Neuronal stem cell (in vitro differentiated cells): ENCODE results near the gene NEURL1B.

ENCODE experiments used
- DNase-seq: peaks from one replicate; pipeline ENCODE4 v3.0.0-alpha.2; 2013; ENCODE audit warnings: low spot score
- H2AFZ ChIP-seq: one replicate; pipeline ENCODE4 v1.6.1; 2013; ENCODE audit warnings: mild to moderate bottlenecking, low read length, inconsistent platforms
- H2AK5ac ChIP-seq: 2 replicates; pipeline ENCODE4 v1.6.1; 2013; ENCODE audit warnings: low read depth, mild to moderate bottlenecking, inconsistent platforms, low read length, moderate library complexity, mixed read lengths
- H2BK120ac ChIP-seq: 2 replicates; pipeline ENCODE4 v1.6.1; 2013; ENCODE audit warnings: low read depth, mild to moderate bottlenecking, inconsistent platforms, low read length, moderate library complexity, mixed read lengths
- H2BK12ac ChIP-seq: one replicate; pipeline ENCODE4 v1.6.1; 2013; ENCODE audit warnings: low read length, inconsistent platforms
- H2BK15ac ChIP-seq: 2 replicates; pipeline ENCODE4 v1.6.1; 2013; ENCODE audit warnings: mild to moderate bottlenecking, low read length, inconsistent platforms, mixed read lengths
- H2BK5ac ChIP-seq: one replicate; pipeline ENCODE4 v1.6.1; 2013; ENCODE audit warnings: inconsistent platforms, mild to moderate bottlenecking, low read length, moderate library complexity
- H3K14ac ChIP-seq: one replicate; pipeline ENCODE4 v1.6.1; 2013; ENCODE audit warnings: low read length, inconsistent platforms
- H3K18ac ChIP-seq: 2 replicates; pipeline ENCODE4 v1.6.1; 2013; ENCODE audit warnings: low read length, inconsistent platforms
- H3K23ac ChIP-seq: 2 replicates; pipeline ENCODE4 v1.6.1; 2013; ENCODE audit warnings: low read depth, mild to moderate bottlenecking, mixed read lengths, low read length, inconsistent platforms; ENCODE audit not compliant: poor library complexity
- H3K27ac ChIP-seq: replicated peaks from 3 replicates; pipeline ENCODE4 v1.5.1; 2013; ENCODE audit warnings: low read length, inconsistent platforms
- H3K27me3 ChIP-seq, 3 experiments: 2 replicates each; pipeline ENCODE4 v1.6.1; 2013; ENCODE audit warnings: low read length in 3 of 3, mild to moderate bottlenecking in 2 of 3, inconsistent platforms in 1 of 3, low read depth in 1 of 3, mixed read lengths in 1 of 3, moderate library complexity in 1 of 3; ENCODE audit not compliant: control insufficient read depth in 3 of 3, insufficient read depth in 3 of 3
- H3K36me3 ChIP-seq, 2 donors: replicated peaks in 1 of 2; 2 replicates each; pipeline ENCODE4 v1.6.1; 2013; ENCODE audit warnings: low read length in 2 of 2; ENCODE audit not compliant: control insufficient read depth in 2 of 2, insufficient read depth in 2 of 2
- H3K4ac ChIP-seq: 2 replicates; pipeline ENCODE4 v1.6.1; 2013; ENCODE audit warnings: inconsistent platforms, mild to moderate bottlenecking, low read length, moderate library complexity
- H3K4me1 ChIP-seq, 2 donors: 1 replicate in 1 of 2; 2 replicates in 1 of 2; pipeline ENCODE4 v1.6.1; 2013; ENCODE audit warnings: low read length in 2 of 2, low read depth in 1 of 2; ENCODE audit not compliant: control insufficient read depth in 2 of 2, insufficient read depth in 1 of 2
- H3K4me2 ChIP-seq: one replicate; pipeline ENCODE4 v1.6.1; 2013; ENCODE audit warnings: mild to moderate bottlenecking, low read length, inconsistent platforms; ENCODE audit not compliant: insufficient read depth, poor library complexity, severe bottlenecking
- H3K4me3 ChIP-seq, 2 donors: 2 replicates each; pipeline ENCODE4 v1.5.1; 2013; ENCODE audit warnings: low read length in 2 of 2, mild to moderate bottlenecking in 2 of 2, inconsistent platforms in 1 of 2, moderate library complexity in 1 of 2
- H3K79me1 ChIP-seq: one replicate; pipeline ENCODE4 v1.6.1; 2013; ENCODE audit warnings: low read depth, mild to moderate bottlenecking, inconsistent platforms, low read length, moderate library complexity
- H3K9ac ChIP-seq: one replicate; pipeline ENCODE4 v1.6.1; 2013; ENCODE audit warnings: mild to moderate bottlenecking, low read depth, low read length, inconsistent platforms; ENCODE audit not compliant: poor library complexity
- H3K9me3 ChIP-seq, 2 donors: replicated peaks in 1 of 2; 2 replicates each; pipeline versions ENCODE3 to v1.6.1; 2013; ENCODE audit warnings: low read length in 2 of 2, mild to moderate bottlenecking in 2 of 2, inconsistent platforms in 1 of 2, low read depth in 1 of 2, mixed read lengths in 1 of 2, moderate library complexity in 1 of 2; ENCODE audit not compliant: control insufficient read depth in 2 of 2, insufficient read depth in 1 of 2
- H4K8ac ChIP-seq: one replicate; pipeline ENCODE4 v1.6.1; 2013; ENCODE audit warnings: low read depth, mild to moderate bottlenecking, inconsistent platforms, low read length, moderate library complexity
- H4K91ac ChIP-seq: one replicate; pipeline ENCODE4 v1.6.1; 2013; ENCODE audit warnings: low read length, low read depth, mild to moderate bottlenecking, inconsistent platforms; ENCODE audit not compliant: poor library complexity
- WGBS, 2 donors: extraction: QIAGEN DNeasy Blood & Tissue Kit; methylation state at CpG; one replicate each; pipeline ENCODE4 v1.1.7; 2013; ENCODE audit warnings: missing lambda C conversion rate in 2 of 2, mixed read lengths in 1 of 2; ENCODE audit not compliant: insufficient read length in 2 of 2, insufficient replicate concordance in 1 of 2; ENCODE audit errors: extremely low coverage in 2 of 2; 5-methylcytosine and 5-hydroxymethylcytosine counted together

NEURL1B gene

GRCh38 chr5:172658961-172659501 lies 18.0 kb downstream of the NEURL1B start:
- no peak overlapping the region for H3K4ac ChIP-seq
- peaks cover 19 to 23% of the 10 kb centered on the region in 2 donors for H3K4me1 ChIP-seq
- H3K18ac ChIP-seq: peak overlapping the region; percentile 73
- peak overlapping the region; percentile 55 for H2BK15ac ChIP-seq
- H2BK5ac ChIP-seq: peak overlapping the region; percentile 77
- no peak for DNase-seq
- H3K9me3 ChIP-seq: peaks cover 3 to 15% of the 10 kb centered on the region in 2 donors
- no peak overlapping the region for H3K9ac ChIP-seq
- H4K8ac ChIP-seq: no peak overlapping the region
- no peak overlapping the region for H3K4me3 ChIP-seq
- H3K27me3 ChIP-seq: no peaks in the 10 kb centered on the region
- peak overlapping the region; percentile 93 for H2AK5ac ChIP-seq
- H3K27ac ChIP-seq: peak overlapping the region; percentile 83
- H2AFZ ChIP-seq: no peak overlapping the region
- H2BK12ac ChIP-seq: no peak overlapping the region
- WGBS, 2 donors: no CpG with 5 or more reads among the region's 7 CpGs
- H3K4me2 ChIP-seq: no peak overlapping the region
- H3K14ac ChIP-seq: no peak overlapping the region
- peaks cover 5% of the 10 kb centered on the region for H3K79me1 ChIP-seq
- H2BK120ac ChIP-seq: no peak overlapping the region
- H3K23ac ChIP-seq: no peak overlapping the region
- peaks cover 0 to 3% of the 10 kb centered on the region in 2 donors for H3K36me3 ChIP-seq
- H4K91ac ChIP-seq: no peak overlapping the region

DNA sequence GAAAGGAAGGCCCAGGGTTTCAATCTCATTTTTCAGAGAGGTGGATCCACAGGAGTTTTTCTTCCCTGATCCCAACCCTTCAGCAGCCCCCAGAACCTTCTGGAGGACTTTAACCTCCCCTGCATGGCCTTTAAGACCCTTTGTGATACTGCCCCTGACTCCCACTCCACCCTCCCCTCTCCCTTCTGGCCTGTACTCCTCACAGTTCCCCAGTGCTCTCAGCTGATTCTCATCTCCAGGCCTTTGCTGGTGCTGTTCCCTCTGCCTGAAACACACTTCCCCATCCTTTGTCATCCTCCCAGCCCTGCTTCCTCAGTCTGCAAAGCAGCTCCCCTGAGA lies 18.5 kb downstream of the NEURL1B start:
- Histone ChIP-seq H3K4me3 (peak overlapping the region in 1 of 2 donors; percentile 31), H2BK12ac (peak overlapping the region; percentile 82), H3K9ac (peak overlapping the region; percentile 72), H3K4me2 (no peak overlapping the region), H2AFZ (peak overlapping the region; percentile 79), H2BK15ac (peak overlapping the region; percentile 96), H3K4me1 (peaks cover 23% of the 10 kb centered on the region in 2 donors), H3K23ac (no peak overlapping the region), H3K79me1 (peaks cover 5% of the 10 kb centered on the region), H3K4ac (no peak overlapping the region), H3K18ac (peak overlapping the region; percentile 73), H3K9me3 (peaks cover 3 to 15% of the 10 kb centered on the region in 2 donors), H3K36me3 (peaks cover 0 to 3% of the 10 kb centered on the region in 2 donors), H2AK5ac (peak overlapping the region; percentile 93), H3K27me3 (no peaks in the 10 kb centered on the region), H4K8ac (no peak overlapping the region), H3K27ac (peak overlapping the region; percentile 83), H3K14ac (peak overlapping the region; percentile 17), H2BK120ac (peak overlapping the region; percentile 14), H4K91ac (peak overlapping the region; percentile 86), H2BK5ac (peak overlapping the region; percentile 77)
- DNase-seq: no peak

DNA sequence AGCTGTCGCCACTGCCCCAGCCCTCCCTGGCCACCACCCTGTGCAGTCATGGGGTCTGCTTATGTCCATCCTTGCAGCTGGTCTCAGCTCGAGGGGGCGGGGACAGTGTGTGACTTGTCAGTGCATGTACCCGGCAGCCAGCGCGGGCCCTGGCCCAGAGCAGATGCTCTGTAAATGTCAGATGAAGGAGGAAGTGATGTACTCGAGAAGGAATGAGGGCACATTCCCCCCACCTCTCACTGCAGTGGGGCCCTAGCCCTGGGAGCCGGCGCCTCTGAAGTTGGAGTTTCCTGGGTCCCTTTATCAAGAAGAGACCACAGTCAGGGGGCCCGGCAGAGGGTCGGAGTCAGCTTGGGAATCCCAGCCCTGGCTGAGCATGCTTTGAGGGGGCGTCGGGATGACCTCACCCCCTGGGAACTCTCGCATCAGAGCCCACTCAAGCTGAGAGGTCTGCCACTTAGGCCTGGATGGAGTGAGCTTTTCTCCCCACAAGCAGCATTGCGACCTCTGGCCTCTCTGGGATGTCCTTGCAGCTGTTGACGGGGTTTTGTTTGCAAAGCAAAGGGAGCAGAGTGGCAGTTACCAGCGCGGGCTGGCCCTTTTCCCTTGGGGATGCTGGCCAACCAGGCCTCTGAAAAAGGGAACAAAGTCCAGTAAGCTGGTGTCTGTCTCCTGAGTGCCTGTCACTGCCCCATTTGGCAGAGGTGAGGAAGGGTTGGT lies 19.0 kb downstream of the NEURL1B start:
- peak overlapping the region; percentile 17 for H3K14ac ChIP-seq
- H3K18ac ChIP-seq: peak overlapping the region; percentile 73
- H2AFZ ChIP-seq: peak overlapping the region; percentile 79
- H3K4me1 ChIP-seq: peaks cover 23% of the 10 kb centered on the region in 2 donors
- peaks cover 0 to 3% of the 10 kb centered on the region in 2 donors for H3K36me3 ChIP-seq
- peak overlapping the region; percentile 14 for H2BK120ac ChIP-seq
- DNase-seq: peak; percentile 67
- peak overlapping the region; percentile 82 for H2BK12ac ChIP-seq
- H3K9me3 ChIP-seq: peaks cover 3 to 12% of the 10 kb centered on the region in 2 donors
- peak overlapping the region; percentile 86 for H4K91ac ChIP-seq
- no peak overlapping the region for H3K4ac ChIP-seq
- H3K23ac ChIP-seq: no peak overlapping the region
- no peak overlapping the region for H4K8ac ChIP-seq
- no peaks in the 10 kb centered on the region for H3K27me3 ChIP-seq
- peak overlapping the region; percentile 83 for H3K27ac ChIP-seq
- peaks cover 5% of the 10 kb centered on the region for H3K79me1 ChIP-seq
- peak overlapping the region in 1 of 2 donors; percentile 31 for H3K4me3 ChIP-seq
- H2BK5ac ChIP-seq: peak overlapping the region; percentile 77
- H3K4me2 ChIP-seq: peak overlapping the region; percentile 38
- peak overlapping the region; percentile 72 for H3K9ac ChIP-seq
- H2BK15ac ChIP-seq: peak overlapping the region; percentile 96
- H2AK5ac ChIP-seq: peak overlapping the region; percentile 93
- WGBS, 2 donors: no CpG with 5 or more reads among the region's 18 CpGs

- peaks cover 0 to 5% of the 10 kb centered on the region in 2 donors for H3K9me3 ChIP-seq
- H3K4me2 ChIP-seq: no peak overlapping the region
- no peak overlapping the region for H3K9ac ChIP-seq
- no peak overlapping the region for H2BK120ac ChIP-seq
- no peaks in the 10 kb centered on the region for H3K27me3 ChIP-seq
- peak overlapping the region; percentile 83 for H3K27ac ChIP-seq
- peak overlapping the region; percentile 27 for H2AK5ac ChIP-seq
- no peak overlapping the region for H2BK12ac ChIP-seq
- no peak overlapping the region for H4K8ac ChIP-seq
- peaks cover 7% of the 10 kb centered on the region for H3K79me1 ChIP-seq
- no peak overlapping the region for H3K4me3 ChIP-seq
- H3K36me3 ChIP-seq: peaks cover 0 to 3% of the 10 kb centered on the region in 2 donors
- H2BK5ac ChIP-seq: no peak overlapping the region
- H3K4ac ChIP-seq: no peak overlapping the region
- WGBS, 2 donors: no CpG with 5 or more reads among the region's 3 CpGs
- no peak overlapping the region for H2AFZ ChIP-seq
- DNase-seq: no peak
- H3K4me1 ChIP-seq: peaks cover 23% of the 10 kb centered on the region in 2 donors
- no peak overlapping the region for H3K14ac ChIP-seq
- no peak overlapping the region for H3K18ac ChIP-seq
- H3K23ac ChIP-seq: no peak overlapping the region
- H4K91ac ChIP-seq: no peak overlapping the region
- no peak overlapping the region for H2BK15ac ChIP-seq
Measured at GRCh38 chr5:172660974-172661373, 19.9 kb downstream of the NEURL1B start.
